ENCODE results near the gene RTL5.
"Not testable (repeated sequence)": the region's sequence is repeated elsewhere in the genome, so short reads cannot be mapped to it uniquely, and the experiment has no call there.

RTL5 gene

GRCh38 chrX:72131317-72132294, at the start of gene RTL5:
Gene RTL5, minus strand, starts transcription at chrX:72131915.
- peak; percentile 82 for DNase-seq

GRCh38 chrX:72180539-72180938, 48.8 kb upstream of the RTL5 start:
- DNase-seq: peak; percentile 10

DNA sequence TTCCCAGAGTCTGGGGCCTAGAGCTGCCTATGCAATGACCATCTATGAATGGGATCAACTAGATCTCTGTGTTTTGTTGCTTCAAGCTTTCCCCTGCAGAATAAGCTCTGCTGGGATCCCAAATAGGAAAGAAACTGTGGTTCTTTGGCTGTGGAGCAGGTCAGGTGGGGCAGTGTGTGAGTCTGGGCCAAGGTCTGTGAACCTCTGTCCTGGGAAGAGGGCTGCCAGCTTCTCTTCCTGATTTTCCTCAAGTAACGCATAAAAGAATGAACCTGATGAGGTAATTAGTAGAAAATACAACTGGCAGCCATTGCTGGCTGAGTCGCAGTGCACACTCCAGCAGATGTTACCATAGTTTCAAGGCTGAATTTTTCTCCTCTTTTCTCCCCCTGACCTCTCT, 45.3 kb upstream of the RTL5 start:
- DNase-seq: no peak

DNA sequence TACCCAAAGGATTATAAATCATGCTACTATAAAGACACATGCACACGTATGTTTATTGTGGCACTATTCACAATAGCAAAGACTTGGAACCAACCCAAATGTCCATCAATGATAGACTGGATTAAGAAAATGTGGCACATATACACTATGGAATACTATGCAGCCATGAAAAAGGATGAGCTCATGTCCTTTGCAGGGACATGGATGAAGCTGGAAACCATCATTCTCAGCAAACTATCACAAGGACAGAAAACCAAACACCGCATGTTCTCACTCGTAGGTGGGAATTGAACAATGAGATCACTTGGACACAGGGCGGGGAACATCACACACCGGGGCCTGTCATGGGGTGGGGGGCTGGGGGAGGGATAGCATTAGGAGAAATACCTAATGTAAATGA, 44.6 kb upstream of the RTL5 start:
- DNase-seq: not testable (repeated sequence)

- DNase-seq: peak; percentile 49
These were observed 37.5 kb upstream of the RTL5 start for GRCh38 chrX:72169008-72169728.

DNA sequence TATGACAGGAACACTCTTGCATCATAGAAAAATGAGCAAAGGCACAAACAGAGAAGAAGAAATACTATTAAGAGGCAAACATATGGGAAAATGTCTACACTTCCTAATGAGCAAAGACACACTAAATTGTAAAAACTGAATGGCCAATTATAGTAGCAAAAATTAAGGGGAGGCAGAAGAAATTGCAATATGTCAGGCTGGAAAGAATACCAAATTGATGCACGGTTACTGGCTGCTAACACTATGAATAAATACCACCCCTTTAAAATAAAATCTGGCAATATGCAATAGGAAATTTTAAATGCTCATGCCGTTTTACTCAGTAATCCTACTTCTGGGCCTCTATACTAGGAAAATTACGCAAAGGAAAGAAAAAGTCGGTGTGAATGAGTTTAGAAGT, 33.8 kb upstream of the RTL5 start:
- no peak for DNase-seq

- no peak for DNase-seq
These were observed 28.1 kb upstream of the RTL5 start for GRCh38 chrX:72159769-72160168.

- no peak for DNase-seq
These were observed 27.1 kb upstream of the RTL5 start for GRCh38 chrX:72158773-72159172.

DNA sequence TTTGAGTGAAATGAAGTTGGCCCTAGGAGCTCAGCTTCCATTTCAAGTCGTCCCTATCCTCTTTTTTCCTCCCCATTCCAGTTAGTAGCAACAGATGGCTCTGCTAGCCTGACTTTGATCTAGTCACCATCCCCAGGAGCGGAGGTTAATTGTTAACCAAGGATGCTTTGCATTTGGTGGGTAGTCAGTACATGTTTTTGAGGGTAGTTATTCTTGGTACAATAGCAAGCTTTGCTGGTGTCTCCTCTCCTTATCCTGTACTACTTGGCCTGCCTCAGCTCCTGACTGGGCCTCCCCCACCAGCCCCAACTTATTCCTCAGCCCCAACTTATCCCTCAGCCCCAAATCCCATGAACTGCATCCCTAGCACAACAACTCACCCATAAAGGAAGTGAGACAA, 14.8 kb upstream of the RTL5 start:
- no peak for DNase-seq

- DNase-seq: no peak
These were observed 13.5 kb upstream of the RTL5 start for GRCh38 chrX:72145181-72145580.

- no peak for DNase-seq
These were observed 11.8 kb upstream of the RTL5 start for GRCh38 chrX:72143609-72143907.

GRCh38 chrX:72142794-72143608, 11.3 kb upstream of the RTL5 start:
- no peak for DNase-seq

GRCh38 chrX:72142094-72142793, 10.5 kb upstream of the RTL5 start:
- no peak for DNase-seq

GRCh38 chrX:72141372-72142004, 9.8 kb upstream of the RTL5 start:
- DNase-seq: no peak

- no peak for DNase-seq
These were observed 7.8 kb upstream of the RTL5 start for GRCh38 chrX:72139538-72139937.

DNA sequence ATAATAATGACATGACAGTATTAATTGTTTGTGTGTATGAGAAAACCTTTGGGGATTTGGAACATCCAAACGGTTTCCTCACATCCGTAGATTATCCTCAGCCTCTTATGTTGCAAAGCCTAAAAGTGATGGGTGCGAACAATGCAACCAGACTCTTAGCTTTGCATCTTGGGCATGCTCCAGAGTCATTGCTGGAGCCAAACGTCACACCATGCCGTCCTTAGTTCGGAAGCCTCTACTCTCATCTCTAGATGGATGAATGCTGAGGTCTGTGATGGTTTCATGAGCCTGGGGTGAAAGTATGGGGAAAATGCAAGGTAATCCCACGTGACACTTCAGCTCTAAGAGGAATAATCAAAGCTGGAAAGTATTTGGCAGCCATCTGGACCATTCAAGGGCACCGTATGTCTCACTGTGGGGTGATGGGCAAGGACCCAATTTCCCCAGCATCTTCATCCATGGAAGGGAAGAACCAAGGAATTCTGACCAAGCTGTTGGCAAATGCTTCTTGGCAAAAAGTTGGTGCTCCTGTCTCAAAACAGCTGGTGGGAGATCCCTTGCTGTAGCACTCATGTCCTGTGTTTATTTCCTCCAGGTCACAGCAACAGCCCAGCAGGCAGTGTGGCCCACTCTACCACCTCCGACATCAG, 6.3 kb upstream of the RTL5 start:
- DNase-seq: no peak

GRCh38 chrX:72133851-72134546, 2.3 kb upstream of the RTL5 start:
- DNase-seq: no peak

DNA sequence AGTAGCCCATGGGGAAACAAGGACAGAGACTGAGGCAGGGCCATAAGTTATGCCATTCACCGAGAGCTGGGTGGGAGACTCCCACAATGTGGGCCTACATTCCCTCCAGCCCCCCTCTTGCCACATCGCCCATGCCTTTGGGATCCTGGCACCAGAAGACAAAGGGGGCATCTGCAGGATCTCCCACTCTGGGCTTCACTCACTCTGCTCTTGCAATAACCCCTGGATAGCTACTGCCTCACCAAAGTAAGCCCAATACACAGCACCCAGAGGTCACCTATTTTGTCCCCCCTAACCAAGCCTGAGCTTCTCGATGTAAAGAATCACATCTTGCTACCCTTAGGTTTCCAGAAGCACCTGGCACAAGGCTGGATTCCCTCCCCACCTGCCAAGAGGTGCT, 741 bp upstream of the RTL5 start:
- DNase-seq: no peak

DNA sequence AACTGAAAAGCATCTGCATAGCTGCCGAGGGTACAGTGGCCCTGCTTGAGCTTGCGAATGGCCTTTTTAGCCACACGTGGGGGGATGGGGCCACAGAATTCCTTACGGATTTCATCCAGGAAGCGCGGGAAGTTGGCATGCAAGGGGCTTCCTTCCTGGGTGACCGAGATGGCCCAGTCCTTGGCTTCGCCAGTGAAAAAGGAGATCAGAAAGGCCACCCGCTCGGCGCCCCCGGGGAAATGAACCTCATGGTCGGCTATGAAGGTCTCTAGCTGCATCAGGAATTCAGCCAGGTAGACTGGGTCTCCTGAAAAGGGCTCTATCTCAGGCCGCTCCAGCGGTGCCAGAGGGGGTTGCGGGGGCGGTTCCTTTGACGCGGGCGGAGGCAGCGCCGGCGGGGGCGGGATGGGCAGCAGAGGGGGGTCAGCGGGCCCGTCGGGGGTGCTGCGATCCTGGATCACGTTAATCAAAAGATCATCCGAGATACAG, 909 bp downstream of the RTL5 start:
- DNase-seq: no peak

DNA sequence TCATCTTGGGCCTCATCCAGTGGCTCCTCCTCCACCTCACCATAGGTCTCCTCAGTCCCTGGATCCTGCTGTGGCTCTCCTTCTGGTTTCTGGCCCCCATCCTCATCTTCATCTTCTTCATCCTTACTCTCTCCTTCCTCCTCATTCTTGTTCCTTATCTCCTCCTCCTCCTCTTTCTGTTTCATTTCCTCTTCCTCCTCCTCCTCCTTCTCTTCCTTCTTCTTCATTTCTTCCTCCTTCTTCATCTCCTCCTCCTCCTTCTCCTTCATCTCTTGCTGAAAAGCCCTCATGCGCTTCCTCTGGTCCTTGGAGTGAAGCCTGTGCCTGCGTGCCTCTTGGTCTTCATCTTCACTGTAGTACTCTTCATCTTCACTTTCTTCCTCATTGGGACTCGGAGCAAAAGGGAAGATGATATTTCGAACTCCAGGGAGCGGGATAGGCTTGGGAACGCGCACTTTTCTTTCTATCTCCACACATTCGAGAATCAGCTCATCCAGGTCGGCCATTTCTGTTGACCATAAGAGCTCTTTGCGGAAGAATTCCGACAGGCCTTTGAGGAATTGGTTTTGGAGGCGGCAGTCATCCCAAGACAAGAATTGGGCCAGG, 1.5 kb downstream of the RTL5 start:
- no peak for DNase-seq

Measured in inflammatory macrophage treated with lipopolysaccharide for 4 hours (primary cell).